HUES64 (cell line): Measurements from ENCODE around the gene GSTM4.

Source experiments
- H3K27ac ChIP-seq: 2 replicates; pipeline ENCODE4 v1.7.0; 2013; ENCODE audit warnings: low read depth, low read length, inconsistent platforms
- H3K27me3 ChIP-seq: 2 replicates; pipeline ENCODE4 v1.6.1; 2013; ENCODE audit warnings: mild to moderate bottlenecking, low read length; ENCODE audit not compliant: insufficient read depth
- H3K36me3 ChIP-seq: 2 replicates; pipeline ENCODE4 v1.6.1; 2013; ENCODE audit warnings: mild to moderate bottlenecking, low read length; ENCODE audit not compliant: insufficient read depth
- H3K4me1 ChIP-seq: 2 replicates; pipeline ENCODE4 v1.6.1; 2013; ENCODE audit warnings: mild to moderate bottlenecking, low read length, moderate library complexity; ENCODE audit not compliant: insufficient read depth
- H3K4me3 ChIP-seq: 2 replicates; pipeline ENCODE4 v1.5.1; 2013; ENCODE audit warnings: mild to moderate bottlenecking, low read length, moderate library complexity
- H3K9ac ChIP-seq: 2 replicates; pipeline ENCODE4 v1.6.1; 2013; ENCODE audit warnings: mild to moderate bottlenecking, low read depth, low read length
- H3K9me3 ChIP-seq: 2 replicates; pipeline ENCODE4 v1.6.1; 2013; ENCODE audit warnings: low read depth, low read length; ENCODE audit not compliant: insufficient read depth
- WGBS: fragments of 150-250, 120-280 bp; methylation state at CpG from one replicate; pipeline ENCODE4 v1.1.7; 2013; ENCODE audit warnings: missing lambda C conversion rate; 5-methylcytosine and 5-hydroxymethylcytosine counted together

GSTM4 gene

GRCh38 chr1:109641861-109642260 is 14.0 kb upstream of the GSTM4 start:
- WGBS: 90% methylated on average over 1 of the region's 2 CpGs
- Histone ChIP-seq H3K27me3 (peaks cover 7% of the 10 kb centered on the region; the same call in 1 of the 2 replicates), H3K9ac (no peak overlapping the region), H3K4me3 (no peak overlapping the region), H3K9me3 (no peaks in the 10 kb centered on the region), H3K27ac (no peak overlapping the region), H3K36me3 (no peaks in the 10 kb centered on the region), H3K4me1 (no peaks in the 10 kb centered on the region; the same call in 1 of the 2 replicates)

GRCh38 chr1:109642626-109643025 is 13.3 kb upstream of the GSTM4 start:
- whole genome bisulfite sequencing: 68% methylated on average over 1 of the region's 3 CpGs
- Histone ChIP-seq H3K4me1 (no peaks in the 10 kb centered on the region), H3K4me3 (no peak overlapping the region), H3K27me3 (peaks cover 7% of the 10 kb centered on the region; the same call in 1 of the 2 replicates), H3K9me3 (no peaks in the 10 kb centered on the region), H3K9ac (no peak overlapping the region), H3K36me3 (no peaks in the 10 kb centered on the region), H3K27ac (no peak overlapping the region)

DNA sequence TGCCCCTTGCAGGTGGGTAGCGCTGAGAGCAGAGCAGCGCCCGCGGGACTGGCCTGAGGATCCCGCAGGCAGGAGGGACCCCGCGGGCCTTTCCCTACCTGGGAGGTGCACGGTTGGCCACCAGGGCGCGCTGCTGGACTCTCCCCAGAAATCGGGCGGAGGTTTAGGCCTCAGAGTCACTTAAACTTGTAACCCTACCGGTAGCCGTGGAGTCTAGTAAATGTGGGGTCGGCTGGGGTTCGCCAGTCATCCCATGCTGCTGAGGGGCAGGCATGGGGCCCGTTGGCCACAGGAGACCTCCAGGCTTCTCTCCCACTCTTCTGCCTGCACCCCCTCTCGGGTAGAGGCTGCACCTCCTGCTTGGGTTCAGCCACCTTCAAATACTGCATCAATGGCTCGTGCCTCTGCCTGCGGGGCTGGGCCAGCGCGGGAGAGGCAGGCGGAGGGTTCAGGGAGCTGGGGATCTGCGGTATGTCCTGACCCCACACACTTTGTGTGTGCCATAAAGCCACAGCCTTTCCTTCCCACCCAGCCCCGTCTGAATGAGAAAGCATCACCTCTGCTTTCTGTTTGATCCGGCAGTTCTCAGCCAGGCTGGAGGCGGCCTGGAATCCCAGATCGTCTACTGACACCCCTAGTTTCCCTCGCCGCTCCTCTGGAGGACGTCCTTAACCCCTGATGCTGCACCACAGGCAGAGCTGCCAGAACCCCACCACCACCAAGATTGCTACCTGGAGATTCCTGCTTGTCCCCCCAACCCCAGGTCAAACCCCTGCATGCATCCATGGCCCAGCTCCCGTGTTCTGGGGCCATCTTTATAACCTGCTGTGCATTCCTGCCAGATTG is 12.3 kb upstream of the GSTM4 start:
- peaks cover 7% of the 10 kb centered on the region; the same call in 1 of the 2 replicates for H3K27me3 ChIP-seq
- no peaks in the 10 kb centered on the region for H3K4me1 ChIP-seq
- H3K27ac ChIP-seq: no peak overlapping the region
- no peaks in the 10 kb centered on the region for H3K36me3 ChIP-seq
- no peak overlapping the region for H3K4me3 ChIP-seq
- H3K9me3 ChIP-seq: no peaks in the 10 kb centered on the region
- no peak overlapping the region for H3K9ac ChIP-seq
- 45% methylated on average over 32 of the region's 32 CpGs for WGBS

DNA sequence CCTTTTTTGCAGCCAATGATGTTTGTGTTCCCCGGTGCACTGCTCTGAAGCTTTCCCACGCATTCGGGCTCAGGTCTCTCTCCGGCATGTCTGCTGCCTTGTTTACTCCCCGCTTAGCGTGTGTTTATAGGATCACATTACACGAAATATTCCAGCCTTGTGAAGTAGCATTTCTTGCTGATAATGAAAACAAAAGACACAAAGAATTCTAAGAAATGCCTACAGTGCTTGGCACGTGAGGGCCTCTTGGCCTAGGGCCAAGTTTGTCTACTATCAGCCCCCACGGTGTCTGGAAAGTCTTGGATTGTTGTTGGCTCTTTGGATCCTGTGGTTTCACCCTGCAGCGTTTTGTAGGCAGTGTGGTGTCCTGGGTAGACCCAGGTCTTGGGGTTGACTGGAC is 11.2 kb upstream of the GSTM4 start:
- Histone ChIP-seq H3K27me3 (peaks cover 7% of the 10 kb centered on the region; the same call in 1 of the 2 replicates), H3K27ac (no peak overlapping the region), H3K4me3 (no peak overlapping the region), H3K4me1 (no peaks in the 10 kb centered on the region), H3K9me3 (no peaks in the 10 kb centered on the region), H3K9ac (no peak overlapping the region), H3K36me3 (no peaks in the 10 kb centered on the region)
- WGBS: 89% methylated on average over 10 of the region's 10 CpGs

GRCh38 chr1:109649491-109649914 is 6.4 kb upstream of the GSTM4 start:
- Histone ChIP-seq H3K4me3 (no peak overlapping the region), H3K27ac (no peak overlapping the region), H3K4me1 (no peaks in the 10 kb centered on the region), H3K27me3 (peaks cover 25% of the 10 kb centered on the region), H3K9me3 (no peaks in the 10 kb centered on the region), H3K9ac (no peak overlapping the region), H3K36me3 (no peaks in the 10 kb centered on the region)
- WGBS: 71% methylated on average over 3 of the region's 4 CpGs

DNA sequence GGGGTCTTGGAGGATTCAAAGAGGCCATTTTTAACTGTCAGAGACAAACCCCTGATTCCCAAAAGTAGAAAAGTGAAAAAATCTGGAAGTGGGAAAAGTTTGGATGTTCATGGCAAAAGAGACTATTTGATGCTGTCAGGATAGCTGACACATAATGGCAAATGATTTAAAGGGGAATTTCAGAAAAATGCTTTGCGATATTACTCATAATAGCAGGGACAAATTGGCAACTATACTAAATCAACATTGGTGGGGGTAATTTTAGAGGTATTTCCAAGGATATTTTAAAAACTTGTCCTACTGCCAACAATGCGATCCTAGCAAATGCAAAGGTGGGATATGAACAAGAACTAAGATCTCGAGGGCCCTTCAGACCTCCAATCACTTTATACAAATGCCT is 5.3 kb upstream of the GSTM4 start:
- Histone ChIP-seq H3K4me1 (no peaks in the 10 kb centered on the region), H3K36me3 (no peaks in the 10 kb centered on the region), H3K27ac (no peak overlapping the region), H3K27me3 (peaks cover 35% of the 10 kb centered on the region), H3K4me3 (no peak overlapping the region), H3K9me3 (no peaks in the 10 kb centered on the region), H3K9ac (no peak overlapping the region)
- 100% methylated on average over 3 of the region's 3 CpGs for WGBS

DNA sequence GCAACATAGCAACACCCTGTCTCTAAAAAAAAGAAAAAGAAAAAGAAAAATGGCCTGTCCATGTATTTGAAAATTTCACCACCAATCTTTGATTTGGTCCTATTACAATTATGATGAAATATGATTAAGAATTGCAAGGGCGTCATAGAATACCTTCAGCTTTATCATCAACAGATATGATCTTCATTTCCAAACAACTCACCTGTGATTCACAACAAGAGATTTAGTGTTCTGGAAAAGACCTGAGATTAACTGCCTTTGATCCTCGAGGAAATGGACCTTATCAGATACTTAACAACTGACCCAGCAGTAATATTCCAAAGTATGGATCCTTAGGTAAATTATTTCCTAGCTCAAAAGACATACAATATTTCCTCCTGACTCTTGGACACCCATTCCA is 3.5 kb upstream of the GSTM4 start:
- Histone ChIP-seq H3K9me3 (no peaks in the 10 kb centered on the region), H3K27me3 (peaks cover 37% of the 10 kb centered on the region), H3K9ac (no peak overlapping the region), H3K4me1 (no peaks in the 10 kb centered on the region), H3K36me3 (no peaks in the 10 kb centered on the region), H3K27ac (no peak overlapping the region), H3K4me3 (no peak overlapping the region)
- 91% methylated on average over 1 of the region's 2 CpGs for WGBS

GRCh38 chr1:109653306-109653705 is 2.6 kb upstream of the GSTM4 start:
- Histone ChIP-seq H3K4me1 (no peaks in the 10 kb centered on the region), H3K9me3 (no peaks in the 10 kb centered on the region), H3K9ac (no peak overlapping the region), H3K27me3 (peaks cover 37% of the 10 kb centered on the region), H3K36me3 (no peaks in the 10 kb centered on the region), H3K4me3 (no peak overlapping the region), H3K27ac (no peak overlapping the region)
- WGBS: 88% methylated on average over 2 of the region's 2 CpGs

- Histone ChIP-seq H3K27ac (no peak overlapping the region), H3K36me3 (no peaks in the 10 kb centered on the region), H3K9me3 (no peaks in the 10 kb centered on the region), H3K4me3 (no peak overlapping the region), H3K27me3 (peaks cover 37% of the 10 kb centered on the region), H3K4me1 (no peaks in the 10 kb centered on the region), H3K9ac (no peak overlapping the region)
- 89% methylated on average over 12 of the region's 12 CpGs for WGBS
Measured at GRCh38 chr1:109654519-109654918, 1.4 kb upstream of the GSTM4 start.

- no peaks in the 10 kb centered on the region for H3K4me1 ChIP-seq
- 97% methylated on average over 4 of the region's 4 CpGs for WGBS
- H3K4me3 ChIP-seq: no peak overlapping the region
- H3K9ac ChIP-seq: no peak overlapping the region
- no peaks in the 10 kb centered on the region for H3K36me3 ChIP-seq
- H3K27ac ChIP-seq: no peak overlapping the region
- H3K27me3 ChIP-seq: peaks cover 23% of the 10 kb centered on the region
- H3K9me3 ChIP-seq: no peaks in the 10 kb centered on the region
Measured at GRCh38 chr1:109657395-109657794, 1.5 kb downstream of the GSTM4 start.

DNA sequence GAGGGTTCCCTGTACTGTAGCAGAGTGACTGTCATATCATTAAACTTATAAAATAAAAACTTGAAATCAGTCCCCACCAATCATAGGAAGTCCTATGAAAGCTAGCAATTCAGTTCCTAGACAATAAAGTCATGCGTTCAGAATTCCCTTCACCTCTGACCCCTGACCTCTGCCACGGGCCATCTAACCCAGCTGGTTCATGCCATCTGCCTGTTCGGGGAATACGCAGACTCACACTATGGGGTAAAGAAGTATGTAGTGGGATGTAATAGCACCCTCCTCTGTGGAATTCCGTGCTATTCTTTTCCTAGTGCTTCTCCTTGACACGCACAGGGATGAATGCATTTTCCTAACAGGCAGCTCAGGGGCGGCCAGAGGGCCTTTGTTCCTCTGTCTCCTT is 2.1 kb downstream of the GSTM4 start:
- no peak overlapping the region for H3K27ac ChIP-seq
- no peaks in the 10 kb centered on the region for H3K4me1 ChIP-seq
- H3K9me3 ChIP-seq: no peaks in the 10 kb centered on the region
- no peak overlapping the region for H3K9ac ChIP-seq
- H3K27me3 ChIP-seq: peaks cover 21% of the 10 kb centered on the region
- WGBS: 89% methylated on average over 7 of the region's 7 CpGs
- no peak overlapping the region for H3K4me3 ChIP-seq
- H3K36me3 ChIP-seq: no peaks in the 10 kb centered on the region
